SK-N-SH (cell line): ENCODE data around the gene NOC2L. TPM values are rescaled to one million over a fixed set of nuclear protein-coding genes. Genes with fewer than 3 reads are reported as not detected.

ENCODE experiments used
- CTCF ChIA-PET: fragments of 300-600, 350-600 bp; formaldehyde crosslinking; extraction: SDS; loops from one replicate; lab custom pipeline; 2021; lab: Yijun Ruan, JAX
- POLR2A ChIA-PET: fragments of 350-600 bp; sonication (Branson Sonifier 250); formaldehyde crosslinking; extraction: SDS; loops from one replicate; lab custom pipeline; 2020; ENCODE audit warnings: antibody characterized with exemption, inconsistent platforms; lab: Yijun Ruan, JAX
- DNase-seq: peaks from one replicate; pipeline ENCODE4 v3.0.0; 2012
- H2AFZ ChIP-seq: fragments of 200-600 bp; sonication (generic); 2 replicates; pipeline ENCODE4 v1.8.1; 2016; ENCODE audit warnings: antibody characterized with exemption, mild to moderate bottlenecking, low read depth
- H3F3A ChIP-seq: fragments of 200-600 bp; sonication (generic); replicated peaks from 2 replicates; pipeline ENCODE3; 2016; ENCODE audit warnings: antibody characterized with exemption, mild to moderate bottlenecking; ENCODE audit not compliant: insufficient read depth
- H3K27ac ChIP-seq, 2 experiments: fragments of 200-500 bp in 1 of 2; fragments of 200-600 bp in 1 of 2; sonication (Bioruptor generic) in 1 of 2; sonication (generic), shearing (Covaris generic) in 1 of 2; 2 replicates each; pipeline versions ENCODE4 v1.5.1 to v1.6.1; 2014 to 2016; ENCODE audit warnings: low read depth in 2 of 2, inconsistent platforms in 1 of 2, low read length in 1 of 2, mild to moderate bottlenecking in 1 of 2, mixed read lengths in 1 of 2
- H3K27me3 ChIP-seq: fragments of 200-600 bp; sonication (generic), shearing (Covaris generic); 2 replicates; pipeline ENCODE4 v1.6.1; 2016; ENCODE audit warnings: mixed run types; ENCODE audit not compliant: insufficient read depth
- H3K36me3 ChIP-seq, 2 experiments: fragments of 200-500 bp in 1 of 2; fragments of 200-600 bp in 1 of 2; sonication (Bioruptor generic) in 1 of 2; sonication (generic) in 1 of 2; replicated peaks in 1 of 2; 2 replicates each; pipeline versions ENCODE3 to v1.5.1; 2014 to 2016; ENCODE audit warnings: low read length in 1 of 2, mild to moderate bottlenecking in 1 of 2; ENCODE audit not compliant: insufficient read depth in 2 of 2, control insufficient read depth in 1 of 2
- H3K4me1 ChIP-seq, 2 experiments: fragments of 200-500 bp in 1 of 2; fragments of 200-600 bp in 1 of 2; sonication (Bioruptor generic) in 1 of 2; sonication (generic), shearing (Covaris generic) in 1 of 2; 2 replicates each; pipeline versions ENCODE4 v1.5.1 to v1.6.1; 2014 to 2016; ENCODE audit warnings: low read depth in 1 of 2, low read length in 1 of 2, mixed run types in 1 of 2; ENCODE audit not compliant: insufficient read depth in 2 of 2, control insufficient read depth in 1 of 2
- H3K4me2 ChIP-seq: fragments of 200-600 bp; sonication (generic), shearing (Covaris generic); 2 replicates; pipeline ENCODE4 v1.6.1; 2017; ENCODE audit warnings: mixed run types
- H3K4me3 ChIP-seq, 2 experiments: fragments of 200-500 bp in 1 of 2; fragments of 200-600 bp in 1 of 2; sonication (Bioruptor generic) in 1 of 2; sonication (generic), shearing (Covaris generic) in 1 of 2; 2 replicates each; pipeline versions ENCODE4 v1.5.1 to v1.8.1; 2014 to 2016; ENCODE audit warnings: low read depth in 2 of 2, inconsistent platforms in 1 of 2, low read length in 1 of 2, mild to moderate bottlenecking in 1 of 2, mixed read lengths in 1 of 2, moderate library complexity in 1 of 2
- H3K79me2 ChIP-seq: fragments of 200-600 bp; sonication (generic); 2 replicates; pipeline ENCODE4 v1.8.1; 2017; ENCODE audit warnings: mild to moderate bottlenecking; ENCODE audit not compliant: insufficient read depth
- H3K9ac ChIP-seq: fragments of 200-600 bp; sonication (generic); 2 replicates; pipeline ENCODE4 v1.6.1; 2017; ENCODE audit warnings: mixed run types
- H3K9me2 ChIP-seq: fragments of 200-600 bp; sonication (generic); 2 replicates; pipeline ENCODE4 v1.6.1; 2017; ENCODE audit warnings: mixed run types
- H3K9me3 ChIP-seq: fragments of 200-600 bp; sonication (generic); 2 replicates; pipeline ENCODE4 v1.6.1; 2017; ENCODE audit warnings: mixed run types, mild to moderate bottlenecking, moderate library complexity
- H4K20me1 ChIP-seq: fragments of 200-600 bp; sonication (generic); 2 replicates; pipeline ENCODE4 v1.6.1; 2017; ENCODE audit warnings: mild to moderate bottlenecking, mixed run types; ENCODE audit not compliant: insufficient read depth
- CHD2 ChIP-seq: fragments of 150-350 bp; IDR thresholded peaks from 2 replicates; pipeline ENCODE4 v1.6.1; 2018; ENCODE audit warnings: low read length; ENCODE audit not compliant: partially characterized antibody
- CTCF ChIP-seq: fragments of 200-600 bp; sonication (generic); IDR thresholded peaks from 2 replicates; pipeline ENCODE4 v1.6.1; 2017; ENCODE audit warnings: antibody characterized with exemption, mild to moderate bottlenecking, moderate library complexity
- ELF1 ChIP-seq: IDR thresholded peaks from 2 replicates; pipeline ENCODE4 v1.4.0; 2012
- FOXM1 ChIP-seq: IDR thresholded peaks from 2 replicates; pipeline ENCODE4 v1.4.0; 2012; ENCODE audit warnings: low read depth, mild to moderate bottlenecking
- GATA2 ChIP-seq: sonication (generic); formaldehyde crosslinking; IDR thresholded peaks from 2 replicates; pipeline ENCODE4 v1.5.0; 2020; ENCODE audit warnings: mild to moderate bottlenecking, missing genetic modification reagents
- MEF2A ChIP-seq: IDR thresholded peaks from 2 replicates; pipeline ENCODE4 v1.4.0; 2012; ENCODE audit warnings: low read depth, borderline replicate concordance
- MXI1 ChIP-seq: IDR thresholded peaks from 2 replicates; pipeline ENCODE4 v1.6.1; 2012; ENCODE audit warnings: mild to moderate bottlenecking, low read depth, low read length, improper control_type of control experiment
- NRF1 ChIP-seq: IDR thresholded peaks from 2 replicates; pipeline ENCODE4 v1.6.1; 2012; ENCODE audit warnings: low read depth, mild to moderate bottlenecking, low read length
- RFX5 ChIP-seq: IDR thresholded peaks from 2 replicates; pipeline ENCODE4 v1.6.1; 2012; ENCODE audit warnings: mild to moderate bottlenecking, improper control_type of control experiment, low read length
- TEAD4 ChIP-seq: IDR thresholded peaks from 2 replicates; pipeline ENCODE4 v1.4.0; 2012; ENCODE audit warnings: mild to moderate bottlenecking, borderline replicate concordance; ENCODE audit not compliant: insufficient read depth
- WGBS: methylation state at CpG from one replicate; pipeline ENCODE4 v1.1.6; 2017; ENCODE audit warnings: low lambda C conversion rate; 5-methylcytosine and 5-hydroxymethylcytosine counted together
- polyA plus RNA-seq, 3 experiments: library from polyadenylated mRNA; depleted of rRNA; stranded (reverse); fragments of >200 nt; gene quantifications; 2 replicates each; pipeline ENCODE4 v1.2.3, GENCODE V29; 2012

Gene NOC2L
- polyA plus RNA-seq, 1 of the 3 experiments (the other 2 are of a cell fraction) = 124 TPM

GRCh38 chr1:980602-981395 lies 21.7 kb upstream of the NOC2L start:
- DNase-seq = peak; percentile 73
- WGBS = 70% methylated on average over 3 of the region's 35 CpGs
- Histone ChIP-seq H3K27me3 (peaks cover 10% of the 10 kb centered on the region; the same call in 1 of the 2 replicates), H3K9me3 (no peaks in the 10 kb centered on the region), H2AFZ (no peak overlapping the region), H3K4me3 (no peak overlapping the region), H4K20me1 (no peaks in the 10 kb centered on the region), H3K9ac (no peak overlapping the region), H3K4me1 (peaks cover 0 to 16% of the 10 kb centered on the region in 2 experiments; a peak in 1 of 4 replicates), H3K9me2 (no peaks in the 10 kb centered on the region), H3F3A (peaks cover under 1% of the 10 kb centered on the region), H3K36me3 (no peaks in the 10 kb centered on the region), H3K4me2 (no peak overlapping the region), H3K27ac (no peak overlapping the region; a peak in 1 of 4 replicates), H3K79me2 (no peaks in the 10 kb centered on the region)
- TF ChIP-seq ELF1 (no peak), MXI1 (no peak), CHD2 (no peak)
- POLR2A ChIA-PET = interaction anchor here (0.5 kb wide), 1 partner anchor 160 kb away, joined by 3 read pairs; no protein-coding TSS in a partner anchor
- CTCF ChIA-PET = interaction anchor here (0.5 to 9.1 kb wide), 19 partner anchors 9 to 311 kb away, joined by 3 to 246 read pairs (median 4); partner anchors contain the start of gene HES4

GRCh38 chr1:980137-980571 lies 21.1 kb upstream of the NOC2L start:
- WGBS = 66% methylated on average over 5 of the region's 13 CpGs
- no peaks in the 10 kb centered on the region for H3K36me3 ChIP-seq
- H3K4me2 ChIP-seq = no peak overlapping the region
- H3K27ac ChIP-seq = no peak overlapping the region; a peak in 1 of 4 replicates
- H3K9me3 ChIP-seq = no peaks in the 10 kb centered on the region
- no peak for DNase-seq
- ChIA-PET POLR2A (no interaction called here), CTCF (interaction anchor here (0.6 to 9.1 kb wide), 13 partner anchors 9 to 312 kb away, joined by 3 to 246 read pairs (median 5); partner anchors contain the start of gene HES4)
- H3K9ac ChIP-seq = no peak overlapping the region
- H3K4me3 ChIP-seq = no peak overlapping the region
- H4K20me1 ChIP-seq = no peaks in the 10 kb centered on the region
- H3K9me2 ChIP-seq = no peaks in the 10 kb centered on the region
- H3K4me1 ChIP-seq = peaks cover 0 to 21% of the 10 kb centered on the region in 2 experiments; a peak in 1 of 4 replicates
- peaks cover 3% of the 10 kb centered on the region; the same call in 1 of the 2 replicates for H3K27me3 ChIP-seq
- no peaks in the 10 kb centered on the region for H3K79me2 ChIP-seq
- H2AFZ ChIP-seq = no peak overlapping the region
- peaks cover 3% of the 10 kb centered on the region for H3F3A ChIP-seq
- TF ChIP-seq FOXM1 (no peak), NRF1 (no peak), TEAD4 (no peak), MEF2A (no peak), RFX5 (no peak), CTCF (no peak), GATA2 (no peak)
